Activated T-cell treated with anti-CD3 and anti-CD28 coated beads, Interleukin-2, amount 50 U/mL, for 24 hours (primary cell): ENCODE data around the gene ARTN.

Experiments
- DNase-seq: peaks from one replicate; pipeline ENCODE4 v3.0.0-alpha.2; 2020
- H3K27ac Mint-ChIP-seq: 2 replicates; pipeline ENCODE4 v1.8.0; 2020; ENCODE audit warnings: mild to moderate bottlenecking, mixed read lengths
- H3K27me3 Mint-ChIP-seq: 2 replicates; pipeline ENCODE4 v1.8.0; 2020; ENCODE audit warnings: mixed read lengths
- H3K36me3 Mint-ChIP-seq: 2 replicates; pipeline ENCODE4 v1.8.0; 2020; ENCODE audit warnings: low read depth, mixed read lengths
- H3K4me1 Mint-ChIP-seq: 2 replicates; pipeline ENCODE4 v1.8.0; 2020; ENCODE audit warnings: low read depth, mixed read lengths
- H3K4me3 Mint-ChIP-seq: 2 replicates; pipeline ENCODE4 v1.8.0; 2020; ENCODE audit warnings: mild to moderate bottlenecking, moderate library complexity, mixed read lengths
- H3K9me3 Mint-ChIP-seq: 2 replicates; pipeline ENCODE4 v1.8.0; 2020; ENCODE audit warnings: mixed read lengths

Gene ARTN

DNA sequence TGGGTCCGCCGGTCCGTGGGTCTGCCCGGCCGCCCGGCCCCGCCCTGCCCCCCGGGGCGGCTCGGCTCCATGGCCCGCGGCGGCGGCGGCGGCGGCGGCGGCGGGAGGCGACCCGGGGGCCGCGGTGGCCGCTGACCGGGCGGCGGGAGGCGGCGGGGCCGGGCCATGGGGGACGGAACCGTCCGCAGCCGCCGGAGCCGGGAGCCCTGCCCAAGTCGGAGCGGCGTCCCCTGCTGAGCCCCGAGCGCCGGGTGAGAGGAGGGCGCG lies 45.6 kb downstream of the ARTN start:
- Mint-ChIP-seq H3K27ac (no peak overlapping the region), H3K27me3 (no peaks in the 10 kb centered on the region), H3K4me3 (no peak overlapping the region), H3K4me1 (peaks cover 48% of the 10 kb centered on the region), H3K9me3 (no peaks in the 10 kb centered on the region), H3K36me3 (peaks cover 80% of the 10 kb centered on the region)
- no peak for DNase-seq

- Mint-ChIP-seq H3K27ac (peak overlapping the region; percentile 89), H3K4me3 (peak overlapping the region; percentile 91), H3K4me1 (peaks cover 46% of the 10 kb centered on the region), H3K9me3 (no peaks in the 10 kb centered on the region), H3K36me3 (peaks cover 82% of the 10 kb centered on the region), H3K27me3 (no peaks in the 10 kb centered on the region)
- DNase-seq: peak; percentile 69
Observed at GRCh38 chr1:43979528-43980254, 46.1 kb downstream of the ARTN start.

GRCh38 chr1:43980255-43981134 lies 46.9 kb downstream of the ARTN start:
- Mint-ChIP-seq H3K4me3 (peak overlapping the region; percentile 91), H3K27ac (peak overlapping the region; percentile 89), H3K4me1 (peaks cover 46% of the 10 kb centered on the region), H3K9me3 (no peaks in the 10 kb centered on the region), H3K27me3 (no peaks in the 10 kb centered on the region), H3K36me3 (peaks cover 85% of the 10 kb centered on the region)
- peak; percentile 26 for DNase-seq

- H3K4me1 Mint-ChIP-seq: peaks cover 42% of the 10 kb centered on the region
- no peak overlapping the region for H3K4me3 Mint-ChIP-seq
- H3K27me3 Mint-ChIP-seq: no peaks in the 10 kb centered on the region
- no peak overlapping the region for H3K27ac Mint-ChIP-seq
- no peak for DNase-seq
- peaks cover 85% of the 10 kb centered on the region for H3K36me3 Mint-ChIP-seq
- H3K9me3 Mint-ChIP-seq: no peaks in the 10 kb centered on the region
Observed at GRCh38 chr1:43981135-43981491, 47.5 kb downstream of the ARTN start.

GRCh38 chr1:43981636-43982035 lies 48.0 kb downstream of the ARTN start:
- no peaks in the 10 kb centered on the region for H3K27me3 Mint-ChIP-seq
- no peak overlapping the region for H3K4me3 Mint-ChIP-seq
- H3K36me3 Mint-ChIP-seq: peaks cover 85% of the 10 kb centered on the region
- no peaks in the 10 kb centered on the region for H3K9me3 Mint-ChIP-seq
- peak; percentile 28 for DNase-seq
- H3K4me1 Mint-ChIP-seq: peaks cover 37% of the 10 kb centered on the region
- no peak overlapping the region for H3K27ac Mint-ChIP-seq

DNA sequence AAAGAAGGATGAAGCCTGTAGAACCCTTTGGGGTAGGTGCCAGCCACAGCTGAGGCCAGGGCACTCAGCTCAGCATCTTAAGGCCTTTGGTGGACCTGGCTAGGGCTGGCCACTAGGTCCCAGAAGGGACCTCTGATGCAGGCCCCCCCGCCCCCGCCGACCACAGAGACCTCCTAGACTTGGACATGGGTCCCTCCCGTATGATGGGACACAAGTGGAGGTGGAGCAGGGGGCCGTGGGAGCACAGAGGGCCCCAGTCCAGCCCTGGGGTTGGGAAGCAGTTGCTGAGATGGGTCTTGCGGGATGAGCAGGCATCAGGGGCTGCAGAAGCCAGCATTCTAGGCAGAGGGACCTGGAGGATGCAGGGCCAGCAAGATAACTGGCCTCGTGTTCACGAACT lies 48.6 kb downstream of the ARTN start:
- peaks cover 85% of the 10 kb centered on the region for H3K36me3 Mint-ChIP-seq
- no peaks in the 10 kb centered on the region for H3K27me3 Mint-ChIP-seq
- no peak overlapping the region for H3K27ac Mint-ChIP-seq

DNA sequence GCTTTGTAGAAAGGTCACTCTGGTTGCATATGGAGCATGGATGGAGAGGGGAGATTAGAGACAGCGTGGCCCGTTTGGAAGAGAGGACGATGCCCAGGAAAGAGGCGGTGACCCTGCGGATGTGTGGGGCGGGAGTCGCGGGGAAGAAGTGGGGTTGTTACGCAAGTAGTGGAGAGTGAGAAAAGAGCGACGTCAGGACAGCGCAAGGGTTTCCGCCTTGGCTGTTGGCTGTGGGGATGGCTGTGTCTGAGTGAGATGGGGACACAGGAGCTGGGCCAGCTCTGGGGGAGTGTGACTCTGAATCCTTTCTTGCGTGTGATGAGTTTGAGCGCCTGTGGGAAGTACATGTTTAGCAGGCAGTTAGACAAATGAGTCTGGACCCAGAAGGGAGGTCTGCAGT lies 49.2 kb downstream of the ARTN start:
- Mint-ChIP-seq H3K27ac (no peak overlapping the region), H3K9me3 (no peaks in the 10 kb centered on the region), H3K27me3 (no peaks in the 10 kb centered on the region), H3K4me3 (no peak overlapping the region), H3K36me3 (peaks cover 84% of the 10 kb centered on the region), H3K4me1 (peaks cover 25% of the 10 kb centered on the region)
- DNase-seq: no peak

More for the DNA sequence above, 48.6 kb downstream of the ARTN start:
- H3K4me3 Mint-ChIP-seq: no peak overlapping the region
- no peaks in the 10 kb centered on the region for H3K9me3 Mint-ChIP-seq
- peaks cover 31% of the 10 kb centered on the region for H3K4me1 Mint-ChIP-seq
- peak; percentile 25 for DNase-seq

- H3K4me3 Mint-ChIP-seq: no peak overlapping the region
- H3K36me3 Mint-ChIP-seq: peaks cover 79% of the 10 kb centered on the region
- no peaks in the 10 kb centered on the region for H3K27me3 Mint-ChIP-seq
- DNase-seq: no peak
- no peaks in the 10 kb centered on the region for H3K9me3 Mint-ChIP-seq
- no peak overlapping the region for H3K27ac Mint-ChIP-seq
- peaks cover 19% of the 10 kb centered on the region for H3K4me1 Mint-ChIP-seq
Observed at GRCh38 chr1:43983253-43983899, 49.8 kb downstream of the ARTN start.

- Mint-ChIP-seq H3K27ac (no peak overlapping the region), H3K9me3 (no peaks in the 10 kb centered on the region), H3K36me3 (peaks cover 71% of the 10 kb centered on the region), H3K4me3 (no peak overlapping the region), H3K4me1 (peaks cover 14% of the 10 kb centered on the region), H3K27me3 (no peaks in the 10 kb centered on the region)
- DNase-seq: no peak
Observed at GRCh38 chr1:43984855-43985254, 51.3 kb downstream of the ARTN start.

DNA sequence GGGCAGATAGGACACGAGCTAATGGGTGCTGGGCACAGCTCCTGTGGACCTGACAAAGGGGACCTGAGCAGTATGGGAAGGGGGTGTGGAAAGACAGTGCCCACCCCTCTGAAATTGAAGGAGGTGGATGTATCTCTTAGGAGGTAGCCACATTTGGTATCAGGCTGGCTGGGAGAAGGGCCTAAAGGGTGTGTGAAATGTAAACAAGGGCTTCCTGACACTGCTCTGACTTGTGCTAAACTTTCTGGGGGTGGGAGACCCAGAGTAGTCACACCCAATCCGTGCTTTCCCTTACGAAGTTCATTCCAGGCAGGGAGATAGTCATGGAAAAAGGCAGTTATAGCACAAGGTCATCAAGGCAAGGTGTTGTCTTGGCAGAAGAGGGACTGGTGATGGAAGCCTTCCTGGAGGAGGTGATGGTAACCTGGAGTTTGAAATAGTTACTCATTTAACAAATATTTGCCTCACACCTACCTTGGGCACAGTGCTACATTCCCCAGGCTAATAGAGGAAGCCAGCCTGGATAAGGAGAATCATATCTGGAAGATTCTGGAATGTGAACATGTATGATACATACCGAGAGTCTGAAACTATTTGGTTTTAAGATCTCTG lies 52.5 kb downstream of the ARTN start:
- DNase-seq: no peak
- H3K36me3 Mint-ChIP-seq: peaks cover 61% of the 10 kb centered on the region
- H3K4me1 Mint-ChIP-seq: peaks cover 8% of the 10 kb centered on the region
- H3K27ac Mint-ChIP-seq: peak overlapping the region; percentile 35
- H3K9me3 Mint-ChIP-seq: no peaks in the 10 kb centered on the region
- H3K4me3 Mint-ChIP-seq: no peak overlapping the region
- no peaks in the 10 kb centered on the region for H3K27me3 Mint-ChIP-seq

DNA sequence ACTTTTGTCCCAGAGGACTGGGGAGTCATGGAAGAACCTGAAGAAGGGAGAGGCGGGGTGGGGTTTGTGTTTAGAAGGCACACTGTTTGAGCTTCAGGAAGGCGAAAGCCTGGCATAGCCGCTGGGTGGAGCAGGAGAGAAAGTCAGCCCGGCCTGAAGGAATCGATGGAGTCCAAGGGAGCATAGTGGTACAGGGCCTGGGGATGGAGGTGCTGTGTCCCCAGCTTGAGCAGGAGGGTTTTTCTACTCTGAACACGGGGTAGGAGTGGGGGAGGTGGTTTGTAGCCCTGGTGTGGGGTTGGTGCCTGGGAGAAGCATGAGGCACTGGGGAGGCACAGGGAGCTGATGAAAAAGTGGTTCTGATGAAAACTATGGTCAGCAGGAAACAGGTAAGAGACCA lies 53.1 kb downstream of the ARTN start:
- peaks cover 13% of the 10 kb centered on the region for H3K4me1 Mint-ChIP-seq
- no peaks in the 10 kb centered on the region for H3K9me3 Mint-ChIP-seq
- H3K36me3 Mint-ChIP-seq: peaks cover 55% of the 10 kb centered on the region
- H3K4me3 Mint-ChIP-seq: no peak overlapping the region
- peak overlapping the region; percentile 35 for H3K27ac Mint-ChIP-seq
- no peaks in the 10 kb centered on the region for H3K27me3 Mint-ChIP-seq
- no peak for DNase-seq
